Gastrocnemius medialis (tissue), 4 donors: ENCODE results near the gene ESCO1. TPM values are rescaled to one million over a fixed set of nuclear protein-coding genes. Genes with fewer than 3 reads are reported as not detected.

Source experiments
- ATAC-seq, 2 donors: fragments of 150-250 bp; one replicate each; pipeline ENCODE4 v1.9.1; 2016
- DNase-seq, 2 donors: peaks; one replicate each; pipeline ENCODE4 v3.0.0-alpha.2; 2019
- H3K27ac ChIP-seq, 4 donors: fragments of 200-600 bp; sonication (generic); 1 replicate in 1 of 4; 2 replicates in 3 of 4; pipeline ENCODE4 v1.5.1; 2016 to 2018; ENCODE audit warnings: mild to moderate bottlenecking in 2 of 4, moderate library complexity in 1 of 4
- H3K27me3 ChIP-seq, 3 donors: fragments of 200-600 bp; sonication (generic) in 2 of 3; 1 replicate in 1 of 3; 2 replicates in 2 of 3; pipeline versions ENCODE4 v1.5.1 to v1.6.0; 2016 to 2019; ENCODE audit warnings: mild to moderate bottlenecking in 1 of 3, moderate library complexity in 1 of 3
- H3K36me3 ChIP-seq, 2 donors: fragments of 200-600 bp; sonication (generic) in 1 of 2; one replicate each; pipeline ENCODE4 v1.5.1; 2017 to 2018
- H3K4me1 ChIP-seq, 2 donors: fragments of 200-600 bp; sonication (generic) in 1 of 2; one replicate each; pipeline ENCODE4 v1.5.1; 2016 to 2017; ENCODE audit warnings: mild to moderate bottlenecking in 2 of 2
- H3K4me3 ChIP-seq, 4 donors: fragments of 200-600 bp; sonication (generic) in 3 of 4; 1 replicate in 1 of 4; 2 replicates in 3 of 4; pipeline ENCODE4 v1.5.1; 2016 to 2019; ENCODE audit warnings: mild to moderate bottlenecking in 2 of 4
- H3K9me3 ChIP-seq, 3 donors: fragments of 200-600 bp; sonication (generic) in 2 of 3; 1 replicate in 1 of 3; 2 replicates in 2 of 3; pipeline ENCODE4 v1.5.1; 2016 to 2019
- POLR2A ChIP-seq, 2 donors: fragments of 450-650 bp; IDR thresholded peaks; one replicate each; pipeline ENCODE4 v1.6.1; 2017; ENCODE audit warnings: antibody characterized with exemption in 2 of 2, mild to moderate bottlenecking in 2 of 2, moderate library complexity in 2 of 2
- in situ Hi-C, 4 donors: fragments of 200-750 bp; cut with MboI; loops; one replicate each; pipeline versions ENCODE4 v1.15.0 to v1.8.0; 2017; ENCODE audit warnings: low sequenced_read_pairs in 4 of 4
- intact Hi-C: fragments of 100-400 bp; cut with DNase I; formaldehyde crosslinking; loops from one replicate; pipeline ENCODE4 v1.15.1; 2023; ENCODE audit warnings: low total_unique reads
- total RNA-seq, 4 donors: library from RNA; depleted of rRNA; stranded (reverse); fragments of >200 nt; gene quantifications; one replicate each; pipeline versions ENCODE4 v1.1.0 to v1.2.3, GENCODE V29; 2016
- TF ChIP-seq, protein P1 (sequence below), 5 experiments: fragments of 450-650 bp in 3 of 5; fragments of 200-600 bp in 2 of 5; sonication (generic) in 2 of 5; IDR thresholded peaks in 4 of 5; conservative IDR thresholded peaks in 1 of 5; 1 replicate in 4 of 5; 2 replicates in 1 of 5; pipeline ENCODE4 v1.5.1; 2016 to 2019; ENCODE audit warnings: antibody characterized with exemption in 5 of 5, mild to moderate bottlenecking in 3 of 5, moderate library complexity in 3 of 5

The ESCO1 gene
- total RNA-seq, 4 donors from 2014 or later = 12.1 to 17.9 (median 17.4) TPM

DNA sequence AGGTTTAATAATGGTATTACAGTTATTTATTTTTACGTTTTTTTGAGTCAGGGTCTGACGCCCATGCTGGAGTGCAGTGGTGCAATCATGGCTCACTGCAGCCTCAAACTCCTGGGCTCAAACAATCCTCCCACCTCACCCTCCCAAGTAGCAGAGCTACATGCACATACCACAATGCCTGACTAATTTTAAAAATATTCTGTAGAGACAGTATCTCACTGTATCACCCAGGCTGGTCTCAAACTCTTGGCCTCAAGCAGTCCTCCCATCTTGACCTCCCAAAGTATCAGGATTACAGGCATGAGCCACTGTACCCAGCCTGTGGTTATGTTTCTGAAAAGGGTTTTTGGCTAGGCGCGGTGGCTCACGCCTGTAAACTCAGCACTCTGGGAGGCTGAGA is 120.8 kb downstream of the ESCO1 start:
- ATAC-seq (no peak), DNase-seq (no peak)
- Histone ChIP-seq H3K27me3 (no peaks in the 10 kb centered on the region), H3K4me3 (no peak overlapping the region), H3K4me1 (peaks cover 20 to 28% of the 10 kb centered on the region in 2 donors), H3K9me3 (no peaks in the 10 kb centered on the region), H3K27ac (no peak overlapping the region), H3K36me3 (no peaks in the 10 kb centered on the region)
- intact Hi-C loops (loop anchor here (10.0 kb wide), 2 partner anchors 125 to 225 kb away; partner anchors contain the start of genes ABHD3 and ESCO1), in situ Hi-C loops (loop anchor here in 1 of 4 donors (25.0 kb wide), 2 partner anchors 333 to 483 kb away; no protein-coding TSS in a partner anchor)
- no peak for TF ChIP-seq POLR2A (IDR thresholded peaks at IDR 0.05)
- TF ChIP-seq, protein P1, sequence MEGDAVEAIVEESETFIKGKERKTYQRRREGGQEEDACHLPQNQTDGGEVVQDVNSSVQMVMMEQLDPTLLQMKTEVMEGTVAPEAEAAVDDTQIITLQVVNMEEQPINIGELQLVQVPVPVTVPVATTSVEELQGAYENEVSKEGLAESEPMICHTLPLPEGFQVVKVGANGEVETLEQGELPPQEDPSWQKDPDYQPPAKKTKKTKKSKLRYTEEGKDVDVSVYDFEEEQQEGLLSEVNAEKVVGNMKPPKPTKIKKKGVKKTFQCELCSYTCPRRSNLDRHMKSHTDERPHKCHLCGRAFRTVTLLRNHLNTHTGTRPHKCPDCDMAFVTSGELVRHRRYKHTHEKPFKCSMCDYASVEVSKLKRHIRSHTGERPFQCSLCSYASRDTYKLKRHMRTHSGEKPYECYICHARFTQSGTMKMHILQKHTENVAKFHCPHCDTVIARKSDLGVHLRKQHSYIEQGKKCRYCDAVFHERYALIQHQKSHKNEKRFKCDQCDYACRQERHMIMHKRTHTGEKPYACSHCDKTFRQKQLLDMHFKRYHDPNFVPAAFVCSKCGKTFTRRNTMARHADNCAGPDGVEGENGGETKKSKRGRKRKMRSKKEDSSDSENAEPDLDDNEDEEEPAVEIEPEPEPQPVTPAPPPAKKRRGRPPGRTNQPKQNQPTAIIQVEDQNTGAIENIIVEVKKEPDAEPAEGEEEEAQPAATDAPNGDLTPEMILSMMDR (IDR thresholded peaks at IDR 0.05 in 4 of 5, conservative IDR thresholded peaks at IDR 0.05 in 1 of 5) = no peak

Other genes with a start within 250 kb of the ESCO1 start
- 10 to 100 TPM in 3 of 4 donors, 1 to 10 TPM in 1; 4.7 to 16.9 (median 14.1) TPM for gene SNRPD1, start 11.6 kb upstream of the ESCO1 start, total RNA-seq
- 1 to 10 TPM; 3.8 to 4.5 (median 4.2) TPM for gene ABHD3, start 104.1 kb upstream of the ESCO1 start, total RNA-seq
- 10 to 100 TPM; 16.4 to 22.3 (median 21.6) TPM for gene MIB1, start 140.1 kb upstream of the ESCO1 start, total RNA-seq